HEK293T (cell line): ENCODE data around the gene SMCO2.

ENCODE experiments used
- CTCF ChIA-PET: fragments of 350-600 bp; formaldehyde crosslinking; extraction: SDS; loops from one replicate; lab custom pipeline; 2021; ENCODE audit warnings: antibody characterized with exemption, inconsistent platforms; lab: Yijun Ruan, JAX
- POLR2A ChIA-PET: fragments of 350-600 bp; formaldehyde crosslinking; extraction: SDS; loops from one replicate; lab custom pipeline; 2020; ENCODE audit warnings: antibody characterized with exemption, inconsistent platforms; lab: Yijun Ruan, JAX
- DNase-seq: peaks from one replicate; pipeline ENCODE4 v3.0.0; 2012; ENCODE audit warnings: mixed read lengths; ENCODE audit errors: extremely low spot score
- ARNT ChIP-seq: fragments of 450-650 bp; IDR thresholded peaks from 2 replicates; pipeline ENCODE4 v1.6.1; 2017; ENCODE audit warnings: mild to moderate bottlenecking
- BHLHE40 ChIP-seq: fragments of 450-650 bp; IDR thresholded peaks from 2 replicates; pipeline ENCODE4 v1.6.1; 2016; ENCODE audit warnings: mild to moderate bottlenecking, moderate library complexity, borderline replicate concordance
- CTBP1 ChIP-seq: fragments of 450-650 bp; IDR thresholded peaks from 2 replicates; pipeline ENCODE4 v1.6.1; 2016; ENCODE audit warnings: borderline replicate concordance
- ELF4 ChIP-seq: fragments of 450-650 bp; IDR thresholded peaks from 2 replicates; pipeline ENCODE4 v1.6.1; 2017; ENCODE audit warnings: antibody characterized with exemption
- FOXA1 ChIP-seq: fragments of 450-650 bp; IDR thresholded peaks from 2 replicates; pipeline ENCODE4 v1.6.1; 2016; ENCODE audit warnings: mild to moderate bottlenecking
- FOXK2 ChIP-seq: fragments of 450-650 bp; IDR thresholded peaks from 2 replicates; pipeline ENCODE4 v1.6.1; 2016; ENCODE audit warnings: mild to moderate bottlenecking
- FOXM1 ChIP-seq: fragments of 450-650 bp; IDR thresholded peaks from 2 replicates; pipeline ENCODE4 v1.6.1; 2017; ENCODE audit warnings: mild to moderate bottlenecking, borderline replicate concordance
- HDGF ChIP-seq: fragments of 450-650 bp; IDR thresholded peaks from 2 replicates; pipeline ENCODE4 v1.6.1; 2017; ENCODE audit warnings: antibody characterized with exemption, borderline replicate concordance
- L3MBTL2 ChIP-seq: fragments of 450-650 bp; conservative IDR thresholded peaks from 2 replicates; pipeline ENCODE4 v1.6.1; 2016; ENCODE audit warnings: mild to moderate bottlenecking
- LEF1 ChIP-seq: fragments of 450-650 bp; IDR thresholded peaks from 2 replicates; pipeline ENCODE4 v1.6.1; 2017; ENCODE audit warnings: mild to moderate bottlenecking, borderline replicate concordance
- NFRKB ChIP-seq: fragments of 450-650 bp; IDR thresholded peaks from 2 replicates; pipeline ENCODE4 v1.6.1; 2016; ENCODE audit warnings: mild to moderate bottlenecking, moderate library complexity
- PKNOX1 ChIP-seq: fragments of 450-650 bp; IDR thresholded peaks from 2 replicates; pipeline ENCODE4 v1.6.1; 2016
- SP1 ChIP-seq: fragments of 450-650 bp; IDR thresholded peaks from 2 replicates; pipeline ENCODE4 v1.6.1; 2017
- SUZ12 ChIP-seq: fragments of 450-650 bp; IDR thresholded peaks from 2 replicates; pipeline ENCODE4 v1.6.1; 2016; ENCODE audit warnings: mild to moderate bottlenecking
- TARDBP ChIP-seq: fragments of 450-650 bp; IDR thresholded peaks from 2 replicates; pipeline ENCODE4 v1.6.1; 2016
- ZNF384 ChIP-seq: fragments of 450-650 bp; IDR thresholded peaks from 2 replicates; pipeline ENCODE4 v1.6.1; 2016

Gene SMCO2

GRCh38 chr12:27534060-27534764, 87.7 kb downstream of the SMCO2 start:
- TF ChIP-seq CTBP1: no peak
- no peak for TF ChIP-seq L3MBTL2
- TF ChIP-seq FOXK2: no peak
- POLR2A ChIA-PET: interaction anchor here (4.2 kb wide), 1 partner anchor 11 kb away, joined by 14 read pairs; the partner anchor contains the start of gene PPFIBP1
- DNase-seq: no peak
- CTCF ChIA-PET: no interaction called here

GRCh38 chr12:27534765-27535161, 88.2 kb downstream of the SMCO2 start:
- POLR2A ChIA-PET: interaction anchor here (0.7 to 4.2 kb wide), 2 partner anchors 11 to 127 kb away, joined by 3 to 14 read pairs; partner anchors contain the start of gene PPFIBP1
- CTCF ChIA-PET: no interaction called here
- DNase-seq: no peak
- TF ChIP-seq ARNT (no peak), ZNF384 (no peak), TARDBP (no peak), CTBP1 (no peak), BHLHE40 (no peak), NFRKB (no peak), SP1 (no peak), FOXA1 (no peak), LEF1 (no peak), PKNOX1 (no peak), FOXM1 (no peak), HDGF (no peak), ELF4 (no peak), FOXK2 (no peak)

- TF ChIP-seq FOXA1: no peak
- TF ChIP-seq L3MBTL2: no peak
- TF ChIP-seq FOXK2: no peak
- no peak for TF ChIP-seq FOXM1
- TF ChIP-seq ARNT: no peak
- TF ChIP-seq ELF4: no peak
- ChIA-PET CTCF (no interaction called here), POLR2A (interaction anchor here (0.7 to 4.2 kb wide), 2 partner anchors 12 to 126 kb away, joined by 3 to 14 read pairs; partner anchors contain the start of gene PPFIBP1)
- no peak for DNase-seq
Measured at GRCh38 chr12:27535318-27535717, 88.8 kb downstream of the SMCO2 start.

GRCh38 chr12:27537855-27538675, 91.5 kb downstream of the SMCO2 start:
- CTCF ChIA-PET: no interaction called here
- POLR2A ChIA-PET: interaction anchor here (1.5 to 2.4 kb wide), 2 partner anchors 14 kb away, joined by 10 to 13 read pairs; partner anchors contain the start of gene PPFIBP1
- DNase-seq: no peak
- TF ChIP-seq CTBP1 (no peak), NFRKB (no peak), FOXK2 (no peak), ARNT (no peak), ELF4 (no peak), PKNOX1 (no peak), HDGF (no peak), L3MBTL2 (no peak), SP1 (no peak), SUZ12 (no peak), TARDBP (no peak), BHLHE40 (no peak), ZNF384 (no peak), LEF1 (no peak), FOXM1 (no peak), FOXA1 (no peak)

GRCh38 chr12:27539191-27539631, 92.7 kb downstream of the SMCO2 start:
- peak; percentile 84 for TF ChIP-seq ARNT
- no peak for TF ChIP-seq FOXK2
- TF ChIP-seq PKNOX1: peak; percentile 18; the same call in 1 of the 2 replicates
- ChIA-PET CTCF (interaction anchor here (0.6 kb wide), 1 partner anchor 85 kb away, joined by 3 read pairs; no protein-coding TSS in a partner anchor), POLR2A (interaction anchor here (1.5 kb wide), 1 partner anchor 15 kb away, joined by 13 read pairs; the partner anchor contains the start of gene PPFIBP1)
- DNase-seq: no peak
